ENCODE data around the gene TUBA3E.
"Not testable (repeated sequence)": the region's sequence is repeated elsewhere in the genome, so short reads cannot be mapped to it uniquely, and the experiment has no call there.

TUBA3E gene

DNA sequence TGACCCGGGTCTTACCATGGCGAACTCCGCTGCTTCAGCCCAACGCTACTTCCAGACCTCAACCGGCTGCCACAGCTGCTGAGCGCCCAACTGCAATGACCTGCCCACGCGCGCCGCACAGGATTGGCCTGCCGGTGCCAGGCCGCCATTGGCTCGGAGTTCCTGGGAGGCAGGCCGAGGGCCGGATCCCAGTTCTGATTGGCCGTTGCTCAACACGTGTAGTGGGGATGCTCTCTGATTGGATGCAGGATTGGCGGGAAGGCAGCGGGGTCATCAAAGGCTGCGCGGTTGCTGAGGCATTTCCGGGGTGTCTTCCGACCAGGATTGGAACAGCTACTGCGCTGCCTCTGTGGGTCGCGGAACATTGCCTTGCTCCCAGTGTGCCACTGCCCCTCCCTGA, at the start of gene TUBA3E:
Gene TUBA3E (minus strand): TSS at position 97 of the 400 bp plus-strand sequence. CDS start 79 bp downstream, at position 18.
- DNase-seq (ENCODE audit: low read depth in 2 of 2), result no peak

DNA sequence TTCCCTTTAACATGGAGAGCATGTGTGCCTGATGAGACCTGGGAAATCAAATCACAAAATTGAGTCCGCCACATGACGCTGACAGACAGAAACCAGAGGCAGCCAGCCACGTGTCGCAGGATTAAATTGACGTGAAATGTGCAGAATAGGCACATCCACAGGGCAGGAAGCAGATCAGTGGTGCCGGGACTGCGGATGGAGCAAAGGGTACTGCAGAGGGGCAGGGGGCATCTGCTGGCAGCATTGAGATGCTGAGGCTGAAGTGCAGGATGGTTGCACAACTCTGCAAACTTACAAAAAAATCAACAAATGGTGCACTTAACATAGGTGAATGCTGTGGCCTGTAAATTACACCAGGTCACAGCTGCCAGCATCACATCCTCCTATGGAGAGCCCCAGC, 48.2 kb upstream of the TUBA3E start:
- no peak for DNase-seq (ENCODE audit: low read depth in 2 of 2)

DNA sequence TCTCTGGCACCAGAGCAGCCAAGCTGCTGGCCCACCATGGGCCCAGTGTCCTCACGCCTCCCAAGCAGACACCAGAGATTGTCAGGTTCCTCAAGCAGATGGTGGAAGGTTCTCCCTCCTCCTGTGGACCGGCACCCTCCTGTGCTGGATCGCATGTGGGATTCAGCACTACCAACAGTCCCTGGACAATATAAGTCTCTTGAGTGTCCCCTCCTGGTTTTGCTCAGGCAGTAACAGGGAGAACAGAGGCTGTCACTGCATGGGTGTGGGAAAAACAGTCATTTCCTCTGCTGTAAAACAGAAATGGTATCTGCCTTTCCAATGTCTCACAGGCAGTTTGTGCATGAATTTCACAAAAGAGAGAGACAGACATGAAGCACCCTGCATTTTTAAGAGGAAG, 47.7 kb upstream of the TUBA3E start:
- no peak for DNase-seq (ENCODE audit: low read depth in 2 of 2)

DNA sequence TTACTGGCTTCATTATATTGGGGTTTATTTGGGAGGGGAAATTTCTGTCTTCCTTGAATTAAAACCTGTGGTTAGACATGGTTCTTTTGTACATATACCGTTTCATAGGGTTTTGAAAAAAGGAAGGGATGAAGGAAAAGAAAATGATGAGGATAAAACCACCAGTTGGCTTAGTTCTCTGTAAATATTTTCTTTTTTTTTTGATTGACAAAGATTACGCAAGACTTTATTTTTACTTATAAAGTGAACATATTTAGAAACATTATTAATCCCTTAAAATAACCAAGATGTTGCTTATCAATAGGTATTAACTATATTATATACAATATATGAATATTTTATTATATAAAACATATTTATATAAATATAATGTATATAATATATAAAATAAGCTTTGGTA, 45.1 kb upstream of the TUBA3E start:
- no peak for DNase-seq (ENCODE audit: low read depth in 2 of 2)

DNA sequence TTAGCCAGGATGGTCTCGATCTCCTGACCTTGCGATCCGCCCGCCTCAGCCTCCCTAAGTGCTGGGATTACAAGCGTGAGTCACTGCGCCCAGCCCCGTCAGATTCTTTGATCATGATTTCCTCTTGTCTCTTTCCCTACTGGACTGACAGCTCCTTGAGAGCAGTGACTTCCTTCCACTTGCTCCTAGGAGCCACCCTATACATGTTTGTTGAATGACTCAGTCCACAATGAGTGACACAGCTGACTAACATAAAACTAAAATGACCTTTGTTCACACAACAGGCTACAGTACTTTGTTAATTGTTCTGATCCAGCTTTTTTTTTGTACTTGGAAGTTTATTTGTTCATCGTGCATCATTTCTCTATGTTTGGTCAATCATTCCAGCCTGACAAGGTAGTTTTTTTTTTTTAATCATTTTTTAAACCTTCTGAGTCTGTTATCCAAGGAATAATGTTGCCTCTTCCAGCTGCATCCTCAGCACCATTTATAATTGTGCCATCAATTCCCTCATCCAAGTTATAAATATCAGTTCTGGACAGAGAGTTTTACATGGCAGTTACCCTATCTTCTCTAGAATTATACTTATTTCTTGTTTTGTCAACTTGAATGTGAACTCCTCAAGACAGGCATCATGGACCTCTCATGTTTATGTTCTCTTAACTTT, 42.9 kb upstream of the TUBA3E start:
- DNase-seq (ENCODE audit: low read depth in 2 of 2), result no peak

DNA sequence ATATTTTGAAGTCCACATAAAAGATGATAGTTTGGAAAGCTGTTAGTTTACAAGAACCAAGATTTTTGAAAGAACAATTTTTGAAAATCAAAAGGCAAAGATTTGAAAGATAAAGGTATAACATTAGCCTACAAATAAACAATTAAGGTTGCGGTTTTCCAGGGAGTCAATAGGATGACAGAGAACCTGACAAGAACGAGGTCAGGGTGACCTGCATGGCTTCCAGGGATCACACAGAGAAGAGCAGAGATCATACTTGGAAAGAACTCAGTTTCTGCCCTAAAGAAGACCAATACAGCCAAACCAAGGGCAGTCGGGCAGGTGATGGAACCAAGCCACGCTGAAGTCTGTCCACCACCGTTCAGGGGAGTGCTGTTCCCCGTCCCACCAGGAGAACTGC, 41.3 kb upstream of the TUBA3E start:
- DNase-seq (ENCODE audit: low read depth in 2 of 2), result not testable (repeated sequence)

DNA sequence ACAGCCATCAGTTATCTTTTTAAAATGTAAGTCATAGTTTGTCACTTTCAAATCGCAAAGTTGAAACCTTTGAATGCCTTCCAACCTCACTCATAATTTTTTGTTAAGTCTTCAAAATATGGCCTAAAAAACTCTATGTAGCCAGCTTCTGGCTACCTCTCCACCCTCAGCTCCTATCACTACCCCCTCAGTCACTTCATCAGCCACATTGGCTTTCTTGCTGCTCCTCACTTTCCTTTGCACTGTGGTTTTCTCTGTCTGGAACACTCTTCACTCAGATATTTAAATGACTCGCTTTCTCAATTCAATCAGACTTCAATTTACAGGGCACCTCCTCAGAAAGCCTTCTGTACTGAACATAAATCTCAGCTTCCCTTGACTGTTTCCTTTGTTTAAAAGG, 34.8 kb upstream of the TUBA3E start:
- not testable (repeated sequence) for DNase-seq (ENCODE audit: low read depth in 2 of 2)

DNA sequence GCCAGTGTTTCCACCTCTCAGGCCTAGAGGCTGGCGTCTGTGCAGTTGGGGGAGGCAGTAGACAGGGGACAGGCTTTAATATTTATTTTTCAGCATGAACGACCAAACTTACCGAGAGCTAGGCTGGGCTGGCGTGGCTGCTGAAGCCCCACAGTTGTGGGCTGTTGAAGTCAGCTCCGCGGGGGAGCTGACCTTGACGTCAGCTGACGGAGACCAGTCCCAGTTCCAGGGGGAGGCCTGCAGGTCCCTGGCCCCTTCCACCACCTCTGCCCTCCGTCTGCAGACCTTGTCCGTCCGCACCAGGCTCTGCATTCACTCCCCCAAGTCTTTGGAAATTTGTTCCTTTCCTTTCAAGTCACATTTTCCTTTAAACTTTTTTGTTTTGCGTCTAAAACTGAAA, 33.4 kb upstream of the TUBA3E start:
- no peak for DNase-seq (ENCODE audit: low read depth in 2 of 2)

DNA sequence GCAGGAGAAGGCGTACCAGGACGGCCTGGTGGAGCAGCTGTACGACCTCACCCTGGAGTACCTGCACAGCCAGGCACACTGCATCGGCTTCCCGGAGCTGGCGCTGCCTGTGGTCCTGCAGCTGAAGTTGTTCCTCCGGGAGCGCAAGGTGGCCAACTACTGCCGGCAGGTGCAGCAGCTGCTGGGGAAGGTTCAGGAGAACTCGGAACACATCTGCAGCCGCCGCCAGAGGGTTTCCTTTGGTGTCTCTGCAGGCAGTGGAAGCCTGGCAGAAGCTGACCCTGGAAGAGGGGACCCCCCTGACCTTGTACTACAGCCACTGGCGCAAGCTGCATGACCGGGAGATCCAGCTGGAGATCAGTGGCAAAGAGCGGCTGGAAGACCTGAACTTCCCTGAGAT, 32.7 kb upstream of the TUBA3E start:
- not testable (repeated sequence) for DNase-seq (ENCODE audit: low read depth in 2 of 2)

DNA sequence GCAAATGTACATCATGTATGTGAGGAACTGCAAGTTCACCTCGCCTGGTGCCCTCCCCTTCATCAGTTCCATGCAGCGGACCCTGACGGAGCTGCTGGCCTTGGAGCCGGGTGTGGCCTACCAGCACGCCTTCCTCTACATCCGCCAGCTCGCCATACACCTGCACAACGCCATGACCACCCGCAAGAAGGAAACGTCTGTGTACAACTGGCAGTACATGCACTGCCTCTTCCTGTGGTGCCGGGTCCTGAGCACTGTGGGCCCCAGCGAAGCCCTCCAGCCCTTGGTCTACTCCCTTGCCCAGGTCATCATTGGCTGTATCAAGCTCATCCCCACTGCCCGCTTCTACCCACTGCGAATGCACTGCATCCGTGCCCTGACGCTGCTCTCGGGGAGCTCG, 32.1 kb upstream of the TUBA3E start:
- not testable (repeated sequence) for DNase-seq (ENCODE audit: low read depth in 2 of 2)

DNA sequence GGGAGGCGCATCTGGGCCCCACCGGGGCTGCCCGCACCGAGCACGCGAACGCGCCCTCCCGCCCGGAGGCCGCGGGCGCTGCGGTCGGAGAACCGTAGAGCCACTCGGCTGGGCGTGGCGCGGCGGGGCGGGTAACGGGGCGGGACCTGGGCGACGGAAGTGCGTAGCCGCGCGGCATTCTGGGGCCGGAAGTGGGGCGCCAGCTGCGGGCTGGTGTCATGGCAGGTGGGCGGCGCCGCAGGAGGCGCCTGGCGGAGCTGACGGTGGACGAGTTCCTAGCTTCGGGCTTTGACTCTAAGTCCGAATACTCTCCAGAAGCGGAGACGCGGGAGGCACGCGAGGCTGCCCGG, 30.9 kb upstream of the TUBA3E start:
- DNase-seq (ENCODE audit: low read depth in 2 of 2), result peak in 1 of 2 donors; percentile 4

DNA sequence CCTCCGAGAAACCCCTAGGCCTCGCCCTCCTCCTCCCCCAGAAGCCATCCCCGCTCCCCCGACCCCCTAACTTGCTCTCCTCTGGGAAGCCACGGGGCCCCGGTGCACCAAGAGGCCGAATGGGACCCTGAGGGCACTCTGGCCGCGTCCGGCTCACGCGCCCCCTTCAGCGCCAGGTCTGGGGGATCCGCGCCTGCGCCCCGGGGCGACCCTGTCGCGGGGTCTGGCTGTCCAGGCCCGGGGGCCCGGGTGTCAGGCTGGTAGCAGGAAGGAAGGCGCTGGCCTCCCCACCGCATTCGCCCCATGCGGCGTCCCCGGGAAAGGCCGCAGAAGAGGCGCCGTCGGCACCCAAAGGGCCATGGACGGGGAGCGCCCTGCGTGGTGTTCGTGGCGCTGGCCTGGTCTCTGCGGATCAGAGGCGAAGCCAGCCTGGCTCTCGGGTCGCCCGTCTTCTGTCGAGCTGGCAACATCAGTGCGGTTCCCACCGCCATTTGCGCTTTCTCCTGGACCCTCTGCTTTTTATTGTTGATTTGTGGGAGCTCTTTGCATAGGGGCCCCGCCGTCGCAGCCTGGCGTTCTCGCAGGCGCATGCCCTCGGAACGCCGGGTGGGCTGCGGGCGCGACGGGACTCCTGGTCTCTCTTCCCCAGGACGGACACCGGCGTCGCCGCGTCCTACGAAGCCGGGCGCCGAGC, 30.4 kb upstream of the TUBA3E start:
- DNase-seq (ENCODE audit: low read depth in 2 of 2), result not testable (repeated sequence)

DNA sequence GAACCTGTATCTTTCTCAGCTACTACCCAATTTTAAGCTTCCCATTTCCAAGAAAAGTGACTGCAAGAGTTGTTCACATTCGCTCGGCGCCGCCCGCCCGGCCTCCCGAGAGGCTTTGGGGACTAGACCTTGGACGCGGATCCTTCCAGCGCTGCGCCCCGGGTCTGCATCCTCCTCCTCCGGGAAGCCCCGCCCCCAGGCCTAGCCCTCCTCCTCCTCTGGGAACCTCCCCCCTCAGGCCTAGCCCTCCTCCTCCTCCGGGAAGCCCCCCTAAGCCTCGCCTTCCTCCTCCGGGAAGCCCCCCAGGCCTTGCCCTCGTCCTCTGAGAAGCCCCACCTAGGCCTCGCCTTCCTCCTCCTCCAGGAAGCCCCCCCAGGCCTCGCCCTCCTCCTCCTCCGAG, 29.8 kb upstream of the TUBA3E start:
- not testable (repeated sequence) for DNase-seq (ENCODE audit: low read depth in 2 of 2)

DNA sequence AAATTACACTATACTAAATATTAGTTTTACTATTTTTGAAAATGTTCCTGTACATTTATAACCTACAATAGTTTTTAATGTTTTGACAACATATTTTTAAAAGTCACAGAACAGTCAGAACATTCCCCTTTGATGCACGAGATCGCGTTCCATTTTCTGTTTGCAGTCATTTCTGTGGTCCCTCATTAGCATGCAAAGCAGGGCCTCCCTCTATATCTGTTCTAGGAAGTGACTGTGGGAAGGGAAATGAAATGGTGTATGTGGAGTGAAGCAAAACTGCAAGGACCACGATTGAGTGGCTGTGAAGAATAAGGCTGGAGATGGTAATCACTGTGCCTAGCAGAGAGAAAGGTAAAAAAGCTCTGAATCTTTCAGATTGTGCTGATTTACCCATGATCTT, 24.3 kb upstream of the TUBA3E start:
- DNase-seq (ENCODE audit: low read depth in 2 of 2), result not testable (repeated sequence)

DNA sequence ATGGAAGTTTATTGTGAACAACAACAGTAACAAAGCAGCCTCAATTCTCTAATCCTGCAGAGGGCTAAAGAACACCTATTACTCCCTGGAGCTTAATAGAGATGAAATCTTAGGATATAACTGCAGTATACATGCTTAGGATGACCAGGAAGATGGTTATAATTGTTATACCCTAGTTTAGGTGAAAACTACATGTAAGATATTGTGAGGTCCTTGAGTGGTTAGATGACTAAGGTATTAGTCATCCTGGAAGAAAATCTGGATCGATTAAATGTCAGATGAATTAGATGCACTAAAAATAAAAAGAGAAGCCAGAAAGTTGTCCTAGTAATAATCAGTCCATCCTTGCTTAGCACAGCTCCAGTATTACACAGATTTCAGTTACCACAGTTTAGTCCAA, 22.3 kb upstream of the TUBA3E start:
- DNase-seq (ENCODE audit: low read depth in 2 of 2), result not testable (repeated sequence)

DNA sequence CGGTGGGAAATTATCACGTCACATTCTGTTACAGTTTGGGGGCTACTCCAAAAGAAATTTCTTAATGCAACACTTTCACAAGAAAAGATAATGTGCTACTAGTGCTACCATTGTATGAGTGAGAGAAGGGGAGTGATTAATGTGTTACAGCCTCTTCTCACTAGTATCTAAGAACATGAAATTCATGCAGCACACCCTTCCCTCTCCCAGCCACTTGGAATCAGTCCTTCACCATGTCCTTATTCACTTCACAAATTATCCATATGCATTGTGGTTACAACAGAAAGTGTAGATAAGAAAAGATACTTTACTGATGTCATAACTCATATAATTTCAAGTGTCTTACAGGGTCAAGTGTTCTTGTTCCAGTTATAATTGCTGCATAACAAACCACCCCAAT, 20.9 kb upstream of the TUBA3E start:
- not testable (repeated sequence) for DNase-seq (ENCODE audit: low read depth in 2 of 2)

DNA sequence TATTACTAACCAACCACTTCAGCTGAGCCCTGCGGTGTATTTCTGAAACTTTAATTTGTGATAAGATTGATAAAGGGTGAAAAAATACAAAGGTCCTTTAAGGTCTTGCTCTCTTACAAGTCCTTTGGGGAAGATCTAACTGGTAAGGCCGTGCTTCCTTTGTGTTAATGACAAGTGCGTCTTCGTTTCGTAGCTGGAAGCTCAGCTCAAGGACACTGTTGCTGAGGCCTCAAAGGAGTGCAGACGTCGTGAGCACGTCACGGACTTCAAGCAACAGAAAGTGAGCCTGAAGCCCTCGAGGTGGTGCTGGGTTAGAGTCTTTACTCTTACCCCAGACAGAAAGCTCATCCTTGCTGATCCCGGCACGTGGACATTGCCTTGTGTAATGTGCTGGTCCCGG, 8.8 kb upstream of the TUBA3E start:
- not testable (repeated sequence) for DNase-seq (ENCODE audit: low read depth in 2 of 2)

DNA sequence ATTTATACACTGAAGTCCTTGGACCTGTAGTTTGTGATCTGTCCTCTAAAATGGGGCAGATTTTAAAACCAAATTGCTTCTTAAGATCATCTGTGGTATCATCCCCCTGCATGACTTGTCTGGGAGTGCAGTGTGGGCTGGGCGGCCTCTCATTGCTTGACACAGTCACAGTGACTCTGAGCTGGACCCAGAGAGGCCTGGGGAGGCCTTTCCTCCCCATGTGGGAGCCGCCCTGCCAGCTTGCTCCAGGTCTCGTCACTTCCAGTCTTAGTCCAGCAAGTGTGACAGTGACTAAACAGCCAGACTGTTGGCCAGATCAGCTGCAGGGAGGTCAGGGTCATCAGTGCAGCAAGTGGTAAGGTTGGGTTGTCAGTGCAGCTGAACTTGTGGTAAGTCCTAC, 4.9 kb upstream of the TUBA3E start:
- not testable (repeated sequence) for DNase-seq (ENCODE audit: low read depth in 2 of 2)

DNA sequence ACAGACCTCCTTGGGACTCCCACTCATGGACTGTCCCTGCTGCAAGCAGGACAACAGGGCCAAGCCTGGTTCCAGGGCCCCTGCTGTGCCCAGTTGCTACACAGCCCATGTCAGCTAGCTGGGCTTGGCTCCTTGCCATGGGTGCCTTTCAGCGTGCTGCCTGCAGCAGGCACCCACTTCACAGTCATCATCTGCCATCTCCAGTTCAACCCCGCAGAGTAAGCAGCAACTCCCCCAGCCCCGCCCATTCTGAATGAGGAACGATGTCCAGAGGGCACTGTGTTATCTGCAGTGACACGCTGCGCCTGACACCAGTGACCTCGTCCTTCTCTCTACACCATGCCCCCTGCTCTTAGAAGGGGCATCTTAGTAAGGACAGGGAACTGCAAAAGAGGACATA, 4.3 kb upstream of the TUBA3E start:
- DNase-seq (ENCODE audit: low read depth in 2 of 2), result not testable (repeated sequence)

DNA sequence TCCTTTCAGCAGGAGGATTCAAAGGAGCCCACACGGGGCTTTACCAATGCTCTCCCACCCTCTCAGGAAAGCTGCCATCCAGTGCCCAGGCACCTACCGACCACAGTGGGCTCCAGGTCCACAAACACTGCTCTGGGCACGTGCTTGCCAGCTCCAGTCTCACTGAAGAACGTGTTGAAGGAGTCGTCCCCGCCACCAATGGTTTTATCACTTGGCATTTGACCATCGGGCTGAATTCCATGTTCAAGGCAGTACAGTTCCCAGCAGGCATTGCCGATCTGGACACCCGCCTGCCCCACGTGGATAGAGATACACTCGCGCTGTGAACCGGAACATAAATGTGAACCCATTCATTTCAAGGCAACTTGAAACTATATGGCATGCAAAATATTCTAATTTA, 2.2 kb downstream of the TUBA3E start:
- DNase-seq (ENCODE audit: low read depth in 2 of 2), result not testable (repeated sequence)

DNA sequence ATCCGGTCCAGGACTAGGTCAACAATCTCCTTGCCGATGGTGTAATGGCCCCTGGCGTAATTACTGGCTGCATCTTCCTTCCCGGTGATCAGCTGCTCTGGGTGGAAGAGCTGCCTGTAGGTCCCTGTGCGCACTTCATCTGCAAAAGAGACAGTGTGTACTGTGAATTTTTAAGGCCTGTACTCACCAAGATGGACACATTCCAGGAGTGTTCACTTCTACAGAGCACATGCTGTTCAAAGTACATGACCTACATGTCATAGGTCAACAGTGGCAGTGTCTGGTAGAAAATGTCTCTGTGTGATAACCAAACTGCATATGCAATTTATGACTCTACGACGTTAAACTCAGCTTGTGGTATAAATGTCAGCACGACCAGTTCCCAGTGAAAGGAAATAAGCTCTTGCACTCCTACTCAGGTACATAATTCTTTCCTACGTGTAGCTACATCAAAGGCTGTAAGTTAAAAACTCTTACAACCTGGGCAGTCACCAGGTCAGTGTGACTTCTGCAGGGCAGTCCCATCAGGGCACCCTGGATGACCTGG, 3.1 kb downstream of the TUBA3E start:
- not testable (repeated sequence) for DNase-seq (ENCODE audit: low read depth in 2 of 2)

DNA sequence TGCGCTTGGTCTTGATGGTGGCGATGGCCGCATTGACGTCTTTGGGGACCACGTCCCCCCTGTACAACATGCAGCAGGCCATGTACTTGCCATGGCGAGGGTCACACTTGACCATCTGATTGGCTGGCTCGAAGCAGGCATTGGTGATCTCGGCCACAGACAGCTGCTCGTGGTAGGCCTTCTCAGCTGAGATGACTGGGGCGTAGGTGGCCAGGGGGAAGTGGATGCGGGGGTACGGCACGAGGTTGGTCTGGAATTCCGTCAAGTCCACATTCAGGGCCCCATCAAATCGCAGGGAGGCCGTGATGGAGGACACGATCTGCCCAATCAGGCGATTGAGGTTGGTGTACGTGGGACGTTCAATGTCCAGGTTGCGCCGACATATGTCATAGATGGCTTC, 4.4 kb downstream of the TUBA3E start:
- DNase-seq (ENCODE audit: low read depth in 2 of 2), result not testable (repeated sequence)

DNA sequence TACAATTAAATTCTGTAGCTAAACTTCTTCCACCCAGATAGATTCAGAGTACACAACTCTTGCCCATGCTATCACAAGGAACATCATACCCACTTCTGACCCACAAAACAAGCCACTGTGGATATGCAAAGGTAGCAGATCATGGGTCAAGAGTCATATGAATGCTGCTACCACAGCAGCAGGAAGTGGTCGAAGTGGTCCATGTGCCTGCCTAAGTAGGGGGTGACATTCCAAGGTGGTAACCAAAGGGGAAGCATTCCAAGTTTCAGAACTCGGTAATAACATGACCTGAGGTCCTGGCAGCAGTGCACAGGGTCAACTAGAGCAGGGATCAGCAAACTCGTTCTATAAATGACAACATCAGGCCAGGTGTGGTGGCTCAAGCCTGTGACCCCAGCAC, 5.8 kb downstream of the TUBA3E start:
- DNase-seq (ENCODE audit: low read depth in 2 of 2), result not testable (repeated sequence)
